Body of pancreas (tissue), 4 donors: Measurements from ENCODE around the gene SPDYE6.
"Not testable (repeated sequence)": the region's sequence is repeated elsewhere in the genome, so short reads cannot be mapped to it uniquely, and the experiment has no call there.

Source experiments
- POLR2A ChIP-seq, 3 donors: fragments of 450-650 bp; IDR thresholded peaks; one replicate each; pipeline ENCODE4 v1.6.1; 2016; ENCODE audit warnings: antibody characterized with exemption in 3 of 3, mild to moderate bottlenecking in 2 of 3
- TF ChIP-seq, protein P1 (sequence below), 7 experiments: fragments of 450-650 bp in 4 of 7; fragments of 200-600 bp in 3 of 7; sonication (generic) in 3 of 7; IDR thresholded peaks; one replicate each; pipeline ENCODE4 v1.5.1; 2016 to 2019; ENCODE audit warnings: antibody characterized with exemption in 7 of 7

DNA sequence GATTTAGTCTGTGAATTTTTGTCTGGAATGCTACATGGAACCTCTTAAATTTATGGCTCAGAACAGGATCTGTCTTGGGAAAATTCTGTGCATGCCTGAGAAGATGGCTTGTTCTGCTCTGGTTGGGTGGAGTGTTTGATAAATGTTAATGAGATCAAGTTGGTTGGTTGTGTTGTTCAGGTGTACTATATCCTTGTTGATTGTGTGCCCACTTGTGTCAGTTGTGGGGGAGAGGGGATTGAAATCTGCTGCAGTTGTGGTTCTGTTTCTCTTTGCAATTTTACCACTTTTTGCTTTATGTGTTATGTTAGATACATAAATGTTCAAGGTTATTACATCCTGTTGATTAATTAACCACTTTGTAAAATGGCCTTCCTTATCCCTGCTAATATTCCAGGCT lies 13.8 kb upstream of the SPDYE6 start:
- TF ChIP-seq, protein P1, sequence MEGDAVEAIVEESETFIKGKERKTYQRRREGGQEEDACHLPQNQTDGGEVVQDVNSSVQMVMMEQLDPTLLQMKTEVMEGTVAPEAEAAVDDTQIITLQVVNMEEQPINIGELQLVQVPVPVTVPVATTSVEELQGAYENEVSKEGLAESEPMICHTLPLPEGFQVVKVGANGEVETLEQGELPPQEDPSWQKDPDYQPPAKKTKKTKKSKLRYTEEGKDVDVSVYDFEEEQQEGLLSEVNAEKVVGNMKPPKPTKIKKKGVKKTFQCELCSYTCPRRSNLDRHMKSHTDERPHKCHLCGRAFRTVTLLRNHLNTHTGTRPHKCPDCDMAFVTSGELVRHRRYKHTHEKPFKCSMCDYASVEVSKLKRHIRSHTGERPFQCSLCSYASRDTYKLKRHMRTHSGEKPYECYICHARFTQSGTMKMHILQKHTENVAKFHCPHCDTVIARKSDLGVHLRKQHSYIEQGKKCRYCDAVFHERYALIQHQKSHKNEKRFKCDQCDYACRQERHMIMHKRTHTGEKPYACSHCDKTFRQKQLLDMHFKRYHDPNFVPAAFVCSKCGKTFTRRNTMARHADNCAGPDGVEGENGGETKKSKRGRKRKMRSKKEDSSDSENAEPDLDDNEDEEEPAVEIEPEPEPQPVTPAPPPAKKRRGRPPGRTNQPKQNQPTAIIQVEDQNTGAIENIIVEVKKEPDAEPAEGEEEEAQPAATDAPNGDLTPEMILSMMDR (IDR thresholded peaks at IDR 0.05), result not testable (repeated sequence)
- not testable (repeated sequence) for TF ChIP-seq POLR2A (IDR thresholded peaks at IDR 0.05)
